NOMO-1 treated with DMSO at 0.1 percent for 48 hours (cell line): Measurements from ENCODE around the gene PRKCH.
A peak's percentile ranks its signal among the peaks of the same experiment; 100 is the strongest.
"Not testable (repeated sequence)": the region's sequence is repeated elsewhere in the genome, so short reads cannot be mapped to it uniquely, and the experiment has no call there.

Experiments used
- DNase-seq: peaks from one replicate; lab custom pipeline; 2025; ENCODE audit not compliant: unreplicated experiment; lab: John Stamatoyannopoulos, UW

PRKCH gene

DNA sequence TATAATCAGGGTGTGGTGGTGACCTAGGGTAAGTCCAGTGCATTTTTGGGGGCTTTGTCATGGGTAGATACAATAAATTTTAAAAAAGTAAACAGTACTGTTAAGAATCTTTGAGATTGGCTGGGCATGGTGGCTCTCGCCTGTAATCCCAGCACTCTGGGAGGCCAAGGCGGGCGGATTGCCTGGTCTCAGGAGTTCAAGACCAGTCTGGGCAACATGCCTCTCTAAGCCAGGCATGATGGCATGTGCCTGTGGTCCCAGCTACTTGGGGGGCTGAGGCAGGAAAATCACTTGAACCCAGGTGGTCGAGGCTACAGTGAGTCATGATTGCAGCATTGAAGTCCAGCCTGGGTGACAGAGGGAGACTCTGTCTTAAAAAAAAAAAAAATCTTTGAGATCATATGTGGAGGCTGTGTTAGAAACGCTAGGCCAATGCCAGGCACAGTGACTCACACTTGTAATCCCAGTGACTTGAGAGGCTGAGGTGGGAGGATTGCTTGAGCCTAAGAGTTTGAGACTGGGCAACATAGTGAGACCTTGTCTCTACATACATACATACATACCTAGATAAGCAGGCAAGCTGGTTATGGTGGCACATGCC, 67.7 kb downstream of the PRKCH start:
- DNase-seq, result no peak

DNA sequence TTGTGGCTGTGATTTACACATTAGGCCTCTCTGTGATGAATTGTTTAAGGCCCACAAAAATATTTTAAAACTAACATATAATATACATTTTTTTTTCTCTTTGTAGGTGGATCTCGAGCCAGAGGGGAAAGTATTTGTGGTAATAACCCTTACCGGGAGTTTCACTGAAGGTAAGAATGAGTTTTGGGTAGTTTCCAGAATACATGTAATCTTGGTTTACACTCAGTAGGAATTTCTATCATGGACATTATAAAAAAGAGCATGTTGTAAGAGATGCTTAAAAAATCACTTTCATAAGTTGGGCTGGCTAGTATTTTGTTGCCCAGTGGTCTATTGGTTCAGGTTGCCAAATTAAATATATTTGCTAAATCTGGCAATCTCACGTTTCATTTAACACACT, 69.7 kb downstream of the PRKCH start:
- DNase-seq, result no peak

DNA sequence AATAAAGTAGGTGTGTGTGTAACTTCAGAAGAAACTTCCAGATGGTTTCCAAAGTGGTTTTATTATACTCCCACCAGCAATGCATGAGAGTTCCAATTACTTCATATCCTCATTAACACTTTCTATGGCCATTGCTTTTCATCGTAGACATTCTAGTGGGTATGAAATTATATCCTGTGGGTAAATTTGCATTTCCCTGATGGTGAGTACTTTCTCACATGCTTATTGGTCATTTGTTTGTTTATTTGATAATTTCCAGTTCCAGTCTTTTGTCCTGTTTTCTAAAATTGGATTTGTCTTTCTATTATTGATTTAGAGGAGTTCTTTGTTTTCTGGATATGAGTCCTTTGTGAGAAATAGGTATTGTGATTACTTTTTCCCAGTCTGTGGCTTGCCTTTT, 70.9 kb downstream of the PRKCH start:
- no peak for DNase-seq

DNA sequence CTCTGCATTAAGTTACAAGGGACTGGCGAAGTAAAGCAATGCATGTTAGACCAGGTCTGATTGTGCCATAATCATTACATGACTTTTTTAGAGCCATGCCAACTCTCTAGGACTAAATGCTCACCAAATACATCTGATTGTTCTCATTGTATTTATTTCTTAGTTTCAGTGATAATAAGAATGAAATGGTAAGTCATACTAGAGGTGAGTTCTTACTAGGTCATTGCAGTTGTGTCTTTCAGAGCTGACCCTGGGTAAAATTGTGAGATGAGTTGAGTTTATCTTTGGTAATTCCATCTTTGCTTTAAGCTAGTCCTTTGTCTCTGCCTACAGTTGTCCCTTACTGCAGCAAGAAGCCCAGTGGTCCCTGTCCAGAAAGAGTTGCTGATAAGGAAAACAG, 73.2 kb downstream of the PRKCH start:
- DNase-seq, result no peak

DNA sequence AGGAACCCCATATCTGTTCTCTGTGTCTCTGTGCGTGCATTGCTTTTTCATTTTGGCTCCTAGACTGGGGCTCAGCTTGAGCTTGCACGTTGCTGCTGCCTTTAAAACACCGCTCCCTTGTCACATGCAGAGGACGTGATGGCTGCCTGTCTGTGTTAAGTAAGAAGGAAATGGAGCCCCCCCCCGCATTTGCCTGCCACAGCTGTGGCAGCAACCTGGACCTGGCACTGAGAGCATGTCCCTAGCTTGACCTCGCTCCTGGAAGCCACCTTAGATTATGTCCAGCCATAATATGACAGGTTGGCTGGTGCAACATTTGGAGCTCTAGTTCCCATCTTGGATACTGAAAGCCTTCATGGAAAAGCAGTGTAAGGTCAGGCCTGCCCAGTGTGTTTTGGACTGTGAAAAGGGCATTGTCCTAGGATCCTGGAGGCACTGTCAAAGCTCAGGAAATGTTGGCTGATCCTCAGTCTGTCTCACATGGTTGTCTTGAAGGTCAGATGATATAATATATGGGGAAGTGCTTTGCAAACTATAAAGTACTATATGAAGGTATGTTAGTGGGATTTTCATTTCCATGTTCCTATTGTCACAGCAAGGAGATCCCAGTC, 73.8 kb downstream of the PRKCH start:
- DNase-seq, result no peak

DNA sequence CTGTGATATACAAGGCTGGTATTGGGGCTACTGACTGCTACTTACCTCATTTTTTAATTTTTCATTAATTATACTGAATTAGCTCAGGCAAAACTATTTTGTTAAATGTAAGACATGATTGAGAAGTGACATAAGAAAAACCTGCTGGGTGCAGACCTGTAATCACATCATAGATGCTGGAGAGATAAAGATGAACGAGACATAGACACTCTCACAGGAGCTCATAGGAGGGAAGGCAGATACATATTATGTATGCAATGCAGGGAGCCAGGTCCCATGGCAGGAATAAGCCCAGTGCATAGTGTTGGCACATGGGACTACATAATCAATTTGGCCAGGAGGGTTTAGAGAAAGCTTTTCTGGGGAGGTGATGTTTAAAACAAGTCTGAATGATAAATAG, 74.9 kb downstream of the PRKCH start:
- DNase-seq, result no peak

DNA sequence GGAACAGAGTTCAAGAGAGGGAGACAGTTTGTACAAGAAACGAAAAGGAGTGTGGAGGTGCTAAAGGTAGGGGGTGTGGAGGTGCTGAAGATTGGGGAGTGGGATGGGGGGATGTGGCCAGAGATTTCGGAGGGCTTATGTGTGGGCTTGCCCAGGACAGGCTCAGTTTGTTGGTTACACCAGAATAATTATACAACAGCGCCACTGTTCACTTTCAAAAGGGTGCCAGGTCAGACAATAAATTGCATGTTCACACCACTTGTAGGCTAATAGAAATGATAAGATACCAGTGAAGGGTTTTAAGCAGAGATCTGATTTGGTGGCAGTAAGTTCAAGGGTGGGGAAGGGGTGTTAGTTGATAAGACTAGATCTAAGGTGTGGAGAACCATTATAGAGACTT, 75.3 kb downstream of the PRKCH start:
- no peak for DNase-seq

DNA sequence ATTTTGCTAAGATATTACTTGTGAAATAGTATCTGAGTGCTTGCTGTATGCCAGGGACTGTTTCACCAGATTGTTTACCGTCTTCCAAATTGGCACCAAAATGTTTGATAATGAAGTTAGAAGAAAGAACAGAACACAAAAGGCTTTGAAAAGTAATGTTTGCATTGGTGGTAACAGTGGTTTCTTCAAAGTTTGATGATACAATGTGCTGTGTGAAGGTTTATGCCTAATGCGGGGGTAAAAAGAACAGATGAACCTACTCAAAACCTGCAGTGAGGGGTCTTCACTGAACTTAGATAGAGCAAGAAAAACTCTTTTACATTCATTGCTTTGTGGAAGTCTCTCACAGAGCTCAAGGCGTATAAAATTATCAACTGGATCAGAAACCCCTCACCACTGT, 76.2 kb downstream of the PRKCH start:
- no peak for DNase-seq

DNA sequence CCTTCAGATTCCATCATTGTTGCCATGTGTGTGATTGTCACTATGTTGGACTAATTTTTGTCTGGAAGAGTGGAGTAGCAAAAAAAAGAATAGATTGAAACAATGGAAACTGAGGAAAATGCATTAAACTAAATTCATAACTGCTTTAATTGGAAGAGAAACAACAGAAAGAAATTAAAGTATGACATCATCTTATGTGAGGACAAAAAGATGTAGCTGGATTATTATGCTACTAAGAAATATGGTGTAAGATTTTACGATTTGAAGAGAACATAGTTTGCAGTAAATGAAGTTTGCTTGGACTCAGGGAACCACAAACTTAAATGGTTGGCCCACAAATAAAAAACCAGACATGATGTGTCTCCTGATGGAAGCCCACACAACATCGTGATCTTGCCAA, 76.8 kb downstream of the PRKCH start:
- DNase-seq, result no peak

DNA sequence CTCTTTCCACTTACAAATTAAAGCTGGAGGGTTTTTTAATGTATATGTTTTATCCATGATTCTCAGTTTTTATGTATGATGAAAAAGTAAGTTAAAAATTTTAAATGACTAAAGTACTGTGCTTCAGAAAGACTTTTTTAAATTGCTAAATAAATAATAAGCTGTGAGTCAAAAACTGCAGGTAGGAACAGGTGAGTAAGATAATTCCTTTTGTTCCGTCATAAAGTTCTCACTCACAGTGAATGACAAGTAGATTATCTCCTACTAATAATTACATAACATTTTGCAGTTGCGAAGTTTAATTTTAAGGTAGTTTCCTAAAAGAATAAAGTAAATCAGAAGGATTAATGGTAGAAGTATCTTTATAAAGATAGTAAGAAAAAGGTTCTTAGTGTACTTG, 78.0 kb downstream of the PRKCH start:
- DNase-seq, result no peak

DNA sequence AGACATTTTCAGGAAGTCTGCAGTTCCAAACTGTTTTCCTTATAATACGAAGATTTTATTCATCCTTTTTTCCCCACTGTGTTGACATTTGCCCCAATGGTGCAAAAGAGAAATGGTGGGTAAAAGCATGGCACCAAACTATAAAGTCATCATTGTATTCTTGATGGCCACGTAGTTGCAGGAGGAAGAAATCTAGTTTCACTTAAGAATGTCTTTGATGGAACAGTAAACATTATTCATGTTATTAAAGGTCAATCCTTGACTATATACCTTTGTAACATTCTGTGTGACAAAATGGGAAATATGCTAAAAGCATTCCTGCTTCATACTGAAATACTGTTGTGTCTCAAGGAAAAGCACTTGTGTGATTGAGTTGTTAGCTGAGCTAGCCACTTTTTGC, 80.1 kb downstream of the PRKCH start:
- no peak for DNase-seq

DNA sequence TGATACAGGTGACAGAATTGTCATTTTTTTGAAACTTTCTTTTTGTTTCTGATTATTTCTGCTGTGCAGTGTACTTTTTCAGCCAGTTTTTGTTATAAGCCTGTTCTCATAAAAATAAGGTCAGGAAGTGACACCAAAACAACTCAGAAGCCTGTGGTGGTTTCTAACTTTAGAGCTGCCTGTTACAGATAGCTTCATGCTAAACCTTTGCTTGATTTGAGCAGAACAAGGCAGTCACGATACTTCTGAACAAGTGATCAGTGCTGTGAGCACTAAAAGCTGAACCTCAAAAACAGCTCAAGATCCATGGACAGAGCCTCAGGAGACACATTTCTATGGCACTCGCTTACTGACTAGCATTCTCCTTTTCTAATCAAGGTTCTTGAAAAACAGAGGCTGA, 82.0 kb downstream of the PRKCH start:
- no peak for DNase-seq

DNA sequence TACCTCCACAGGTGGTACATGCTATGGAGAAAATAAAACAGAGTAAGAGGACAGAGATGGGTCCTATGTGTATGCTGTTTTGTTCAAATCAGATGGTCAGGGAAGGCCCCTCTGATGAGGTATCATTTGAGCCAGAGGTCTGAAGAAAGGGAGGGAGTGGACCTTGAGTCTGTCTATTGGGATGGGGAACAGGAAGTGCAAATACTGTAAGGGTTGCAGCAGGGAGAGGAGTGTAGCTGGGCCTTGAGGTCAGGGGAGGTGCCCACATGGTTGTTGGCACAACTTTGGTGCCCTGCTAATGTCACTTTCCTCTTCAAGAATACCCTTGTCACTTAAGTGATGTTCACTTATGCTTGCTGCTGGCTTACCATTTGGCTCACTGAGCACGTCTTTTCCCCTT, 83.3 kb downstream of the PRKCH start:
- no peak for DNase-seq

DNA sequence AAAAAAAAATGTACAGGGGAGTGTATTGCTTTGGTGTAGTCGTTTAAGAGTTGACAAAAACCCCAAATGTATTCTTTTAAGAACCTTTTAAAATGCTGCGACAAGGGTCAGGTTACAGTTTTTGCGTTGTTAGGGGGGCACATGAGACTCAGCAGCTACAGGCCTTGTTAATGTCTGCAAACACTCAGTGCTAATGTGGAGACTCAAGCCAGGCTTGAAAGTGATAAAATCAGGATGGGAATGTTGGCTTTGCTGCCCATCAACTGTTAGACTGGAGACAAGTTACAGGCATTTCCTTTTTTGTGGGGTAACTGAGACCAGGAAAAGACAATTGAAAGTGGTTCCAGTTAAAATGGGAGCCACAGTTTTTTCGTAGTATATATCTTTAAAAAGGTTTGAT, 84.8 kb downstream of the PRKCH start:
- DNase-seq, result no peak

DNA sequence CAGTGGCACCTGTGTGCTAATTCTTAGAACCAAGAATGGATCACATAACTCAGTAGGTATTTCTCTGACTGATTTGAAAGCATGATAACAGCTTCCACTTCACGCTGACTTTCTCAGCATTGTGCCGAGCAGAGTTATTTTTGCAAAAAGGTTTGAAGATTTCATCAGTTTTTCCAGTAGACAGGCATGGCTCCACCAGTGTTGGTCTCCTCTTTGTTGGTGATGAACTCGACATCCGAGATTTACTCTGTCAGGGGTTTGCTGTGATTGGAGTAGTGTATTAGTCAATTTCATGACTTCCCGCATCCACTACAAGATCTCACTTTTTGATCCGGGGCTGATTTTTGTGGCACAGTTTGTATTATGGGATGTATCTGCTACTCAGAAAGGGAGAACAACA, 85.3 kb downstream of the PRKCH start:
- DNase-seq, result no peak

DNA sequence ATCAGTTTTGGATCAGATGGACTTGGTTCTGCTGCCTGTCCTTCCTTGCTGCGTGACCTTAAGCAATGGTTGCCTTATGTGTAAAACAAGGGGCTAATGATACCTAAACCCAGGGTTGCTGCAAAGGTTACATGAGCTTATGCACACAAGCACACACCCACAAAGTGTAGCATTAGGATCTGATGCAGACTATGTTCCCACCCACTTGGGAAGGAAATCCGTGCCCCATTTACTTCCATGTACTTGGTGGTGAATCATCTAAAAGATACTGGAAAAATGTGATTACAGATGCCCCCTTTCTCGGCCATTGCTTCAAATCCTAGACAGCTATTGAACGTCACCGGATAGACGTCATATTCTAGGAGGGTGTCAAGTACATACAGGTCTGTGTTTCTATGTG, 87.1 kb downstream of the PRKCH start:
- no peak for DNase-seq

DNA sequence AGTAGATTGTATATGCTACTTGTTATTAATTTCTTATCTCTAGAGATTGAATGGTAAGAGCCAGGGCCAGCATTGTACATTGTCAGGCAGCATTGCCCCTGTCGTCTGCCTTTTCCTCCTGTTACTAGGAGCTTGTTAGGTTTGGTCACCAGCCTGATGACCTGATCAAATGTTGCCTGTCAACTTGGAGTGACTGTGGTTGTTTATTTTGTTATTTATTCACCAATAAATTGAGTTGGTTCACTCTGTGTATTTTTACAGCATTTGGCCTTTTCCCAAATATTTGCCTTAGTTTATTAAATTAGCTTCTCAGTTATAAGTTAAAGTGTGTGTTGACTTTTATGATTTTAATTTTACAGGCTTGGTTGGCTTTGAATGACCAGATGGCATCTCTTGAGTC, 88.4 kb downstream of the PRKCH start:
- DNase-seq, result no peak

DNA sequence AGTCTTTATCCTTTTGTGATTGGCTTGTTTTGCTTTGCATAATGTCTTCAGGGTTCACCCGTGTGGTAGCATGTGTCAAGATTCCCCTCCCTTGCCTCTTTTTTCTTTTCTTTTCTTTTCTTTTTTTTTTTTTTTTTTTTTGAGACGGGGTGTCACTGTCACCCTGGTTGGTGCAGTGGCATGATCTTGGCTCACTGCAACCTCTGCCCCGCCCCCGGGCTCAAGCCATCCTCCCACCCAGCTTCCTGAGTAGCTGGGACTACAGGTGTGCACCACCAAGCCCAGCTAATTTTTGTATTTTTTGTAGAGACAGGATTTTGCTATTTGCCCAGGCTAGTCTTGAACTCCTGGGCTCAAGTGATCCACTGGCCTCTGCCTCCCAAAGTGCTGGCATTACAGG, 94.6 kb downstream of the PRKCH start:
- DNase-seq, result not testable (repeated sequence)

DNA sequence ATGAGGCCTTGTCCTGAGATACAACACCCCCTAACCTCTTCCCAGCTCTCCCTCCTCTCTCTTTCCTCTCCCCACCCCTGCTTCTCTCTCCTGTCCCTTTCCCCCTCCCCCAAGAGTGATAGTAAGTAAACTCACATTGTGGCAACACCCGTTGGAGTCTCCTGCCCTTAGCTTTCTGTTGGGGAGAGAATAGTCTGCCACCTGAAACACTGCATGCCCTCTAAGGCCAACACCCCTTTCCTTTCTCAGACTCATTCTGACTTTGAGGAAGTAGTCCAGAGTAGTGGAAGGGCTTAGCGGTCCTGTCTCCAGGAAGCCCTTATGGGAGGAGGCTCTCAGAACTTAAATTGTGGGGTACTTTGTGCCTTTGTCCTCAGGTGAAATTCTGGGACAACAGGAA, 95.2 kb downstream of the PRKCH start:
- DNase-seq, result peak; percentile 16

DNA sequence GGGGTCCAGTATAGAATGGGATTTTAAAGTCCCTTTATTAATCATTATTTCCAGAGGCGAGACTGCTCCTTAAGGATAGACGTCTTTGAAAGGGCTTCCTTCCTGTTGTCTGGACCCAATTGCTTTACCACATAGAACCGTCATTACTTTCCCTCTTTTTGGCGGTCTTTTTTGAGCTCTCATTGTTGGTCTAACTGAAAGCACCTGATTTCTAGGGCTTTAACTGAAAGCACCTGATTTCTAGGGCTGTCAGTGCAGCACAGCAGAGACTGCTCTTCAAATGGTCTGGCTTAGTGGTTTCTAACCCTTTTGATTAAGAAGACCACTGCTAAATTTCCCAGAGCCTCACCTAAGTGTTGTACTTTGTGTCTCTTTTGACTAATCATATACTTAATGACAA, 95.8 kb downstream of the PRKCH start:
- DNase-seq, result no peak

DNA sequence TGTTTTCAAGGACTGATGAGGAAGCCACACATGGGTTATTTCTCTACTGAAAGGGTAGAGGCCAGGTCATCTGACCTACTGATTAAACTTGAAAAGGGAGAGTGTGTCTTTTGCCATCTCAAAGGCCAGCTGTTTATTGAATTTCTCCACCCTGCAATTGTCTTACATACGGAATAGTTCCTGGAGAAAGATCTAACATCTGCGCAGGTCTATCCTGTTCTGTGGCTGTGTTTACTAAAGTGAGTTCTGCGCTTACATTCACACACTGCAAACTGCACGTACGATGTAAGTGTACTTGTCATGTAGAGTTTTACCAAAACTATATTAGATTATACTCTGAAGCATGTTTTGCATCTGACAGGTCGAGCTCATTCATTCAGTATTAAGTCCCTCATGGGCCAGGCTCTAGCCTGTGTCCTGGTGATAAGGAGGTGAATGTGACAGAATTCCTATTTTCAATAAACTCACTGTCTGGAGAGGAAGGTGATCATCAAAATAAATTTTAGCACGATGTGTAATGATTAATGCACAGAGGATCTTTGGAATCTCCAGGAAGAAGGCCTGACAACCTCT, 96.6 kb downstream of the PRKCH start:
- no peak for DNase-seq

DNA sequence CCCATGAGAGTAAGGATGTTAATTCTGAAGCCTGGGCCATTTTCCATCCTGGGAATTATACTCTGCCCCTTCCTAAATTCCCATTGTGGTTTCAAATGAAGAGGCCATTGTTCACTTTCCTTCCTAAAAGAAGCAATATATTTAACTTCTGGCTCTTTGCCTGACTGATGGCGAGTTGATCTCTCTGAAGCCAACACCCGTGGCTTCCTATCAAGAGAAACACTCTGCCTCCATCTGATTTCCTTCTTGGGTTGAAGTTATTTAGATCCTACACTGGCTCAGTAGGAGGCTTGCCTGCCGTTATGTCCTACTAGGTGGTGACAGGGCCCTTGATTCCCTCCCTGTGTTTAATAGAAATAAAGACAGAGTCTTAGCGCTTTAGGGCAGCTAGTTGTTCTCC, 97.4 kb downstream of the PRKCH start:
- DNase-seq, result no peak

DNA sequence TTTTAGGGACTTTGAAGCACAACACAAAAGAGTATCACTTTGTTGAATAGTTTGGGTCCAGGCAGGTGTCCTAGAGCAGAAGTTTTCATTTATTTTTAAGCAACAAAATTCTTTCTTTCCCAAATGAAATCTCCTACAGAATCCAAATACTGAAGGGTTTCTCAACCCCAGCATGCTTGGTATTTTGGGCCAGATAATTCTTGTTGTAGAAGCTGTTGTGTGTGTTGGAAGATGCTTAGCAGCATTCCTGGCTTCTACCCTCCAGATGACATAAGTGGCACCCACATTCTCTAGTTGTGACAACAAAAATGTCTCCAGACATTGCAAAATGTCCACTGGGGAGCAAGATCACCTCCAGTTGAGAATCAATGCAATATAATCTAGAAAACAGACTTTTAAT, 97.8 kb downstream of the PRKCH start:
- no peak for DNase-seq
